H1 (cell line): ENCODE measurements around the gene GP1BB. TPM values are rescaled to one million over a fixed set of nuclear protein-coding genes. Genes with fewer than 3 reads are reported as not detected.

Experiments
- CTBP2 ChIP-seq: IDR thresholded peaks from 2 replicates; pipeline ENCODE4 v1.7.0; 2011; ENCODE audit warnings: borderline replicate concordance, mild to moderate bottlenecking, moderate library complexity, mixed read lengths, low read length; ENCODE audit not compliant: insufficient read depth, insufficient read length
- FOSL1 ChIP-seq: IDR thresholded peaks from 2 replicates; pipeline ENCODE4 v1.6.1; 2011; ENCODE audit warnings: mild to moderate bottlenecking, low read depth, low read length, moderate library complexity; ENCODE audit not compliant: insufficient read depth
- GTF2F1 ChIP-seq: IDR thresholded peaks from 2 replicates; pipeline ENCODE4 v1.6.1; 2012; ENCODE audit warnings: low read depth, low read length, improper control_type of control experiment, borderline replicate concordance
- RAD21 ChIP-seq, 2 experiments: IDR thresholded peaks in 1 of 2; conservative IDR thresholded peaks in 1 of 2; 2 replicates each; pipeline ENCODE4 v1.6.1; 2011; ENCODE audit warnings: low read depth in 2 of 2, low read length in 2 of 2, improper control_type of control experiment in 1 of 2, inconsistent platforms in 1 of 2, mild to moderate bottlenecking in 1 of 2, moderate library complexity in 1 of 2
- SRF ChIP-seq: IDR thresholded peaks from 2 replicates; pipeline ENCODE4 v1.6.1; 2011; ENCODE audit warnings: mild to moderate bottlenecking, low read depth, low read length, moderate library complexity
- polyA plus RNA-seq, 7 experiments: library from polyadenylated mRNA; depleted of rRNA in 3 of 7; stranded (reverse) in 5 of 7; unstranded in 2 of 7; fragments of >200 nt in 5 of 7; fragments of 200-250 nt in 2 of 7; gene quantifications; 1 replicate in 5 of 7; 2 replicates in 1 of 7; 4 replicates in 1 of 7; pipeline versions ENCODE4 v1.2.1 to v1.2.3, GENCODE V29; 2011 to 2013; ENCODE audit warnings: missing spikeins in 2 of 7, mixed read lengths in 2 of 7
- total RNA-seq: library from RNA; stranded (reverse); fragmentation: NEBNext Ultra II Directional; extraction: Animal tissue kit (Norgen Biotek cat#: 25700); gene quantifications from 2 replicates; pipeline ENCODE4 v1.2.1, GENCODE V29; 2021
- TF ChIP-seq, protein P1 (sequence below): IDR thresholded peaks from 2 replicates; pipeline ENCODE4 v1.6.1; 2012; ENCODE audit warnings: low read length, inconsistent platforms

The GP1BB gene
- total and polyA plus RNA-seq, 2 of the 8 experiments (the other 6 are each of a cell fraction or from before 2014, with no cell fraction given): 0.36 TPM; not detected in 1

DNA sequence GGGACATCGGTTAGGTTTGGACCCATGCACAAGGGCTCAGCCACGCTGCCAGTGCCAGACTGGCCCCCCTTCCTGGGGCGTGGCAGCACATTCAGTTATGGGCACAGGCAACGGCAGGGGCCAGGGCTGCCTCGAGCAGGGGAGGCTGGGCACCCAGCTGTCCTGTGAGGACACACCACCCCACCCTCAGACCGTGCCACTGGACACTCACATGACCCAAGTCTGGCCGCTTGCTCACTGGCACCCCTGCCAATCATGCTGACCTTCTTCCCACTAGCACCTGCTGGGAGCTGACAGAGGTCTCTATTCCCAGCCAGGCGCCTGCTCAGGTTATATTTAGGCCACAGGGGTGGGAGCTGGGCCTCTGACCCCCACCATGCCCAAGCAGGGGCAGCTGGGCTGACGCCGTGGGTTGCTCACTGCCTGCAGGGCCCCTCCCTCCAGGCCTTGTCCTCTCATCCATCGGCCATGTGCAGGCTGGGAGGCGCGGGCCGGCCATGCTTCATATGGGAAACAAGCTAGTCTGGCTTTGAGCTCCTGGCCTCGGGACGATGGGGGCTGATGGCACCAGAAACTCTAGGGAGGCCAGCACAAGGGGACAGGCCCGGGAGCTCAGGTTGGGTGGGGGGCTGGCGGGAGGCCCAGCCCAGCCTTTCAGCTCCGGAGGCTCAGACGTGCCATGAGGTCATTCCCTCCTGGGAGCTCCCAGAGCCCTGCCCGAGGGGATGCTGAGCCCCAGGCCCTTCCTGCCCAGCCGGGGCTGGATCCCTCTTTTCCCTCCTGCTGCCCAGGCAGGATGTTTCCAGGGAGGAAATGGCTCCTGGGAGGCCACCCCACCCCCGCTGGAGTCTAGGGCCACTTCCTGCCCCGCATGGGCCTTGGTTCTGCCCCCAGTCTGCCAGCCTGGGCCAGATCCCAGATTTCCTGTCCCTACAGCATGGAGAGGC, 22.1 kb downstream of the GP1BB start (continued):
- no peak for TF ChIP-seq FOSL1
- no peak for TF ChIP-seq RAD21 (IDR thresholded peaks at IDR 0.05 in 1 of 2, conservative IDR thresholded peaks at IDR 0.05 in 1 of 2; ENCODE audit: low read depth in 2 of 2, low read length in 2 of 2)
- TF ChIP-seq, protein P1, sequence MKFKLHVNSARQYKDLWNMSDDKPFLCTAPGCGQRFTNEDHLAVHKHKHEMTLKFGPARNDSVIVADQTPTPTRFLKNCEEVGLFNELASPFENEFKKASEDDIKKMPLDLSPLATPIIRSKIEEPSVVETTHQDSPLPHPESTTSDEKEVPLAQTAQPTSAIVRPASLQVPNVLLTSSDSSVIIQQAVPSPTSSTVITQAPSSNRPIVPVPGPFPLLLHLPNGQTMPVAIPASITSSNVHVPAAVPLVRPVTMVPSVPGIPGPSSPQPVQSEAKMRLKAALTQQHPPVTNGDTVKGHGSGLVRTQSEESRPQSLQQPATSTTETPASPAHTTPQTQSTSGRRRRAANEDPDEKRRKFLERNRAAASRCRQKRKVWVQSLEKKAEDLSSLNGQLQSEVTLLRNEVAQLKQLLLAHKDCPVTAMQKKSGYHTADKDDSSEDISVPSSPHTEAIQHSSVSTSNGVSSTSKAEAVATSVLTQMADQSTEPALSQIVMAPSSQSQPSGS: no peak
- no peak for TF ChIP-seq GTF2F1
- no peak for TF ChIP-seq CTBP2
- no peak for TF ChIP-seq SRF
